Islet precursor cell (in vitro differentiated cells): ENCODE measurements around the gene PLCE1.
A peak's percentile ranks its signal among the peaks of the same experiment; 100 is the strongest.

Experiments
- DNase-seq: peaks from one replicate; pipeline ENCODE4 v3.0.0-alpha.2; 2018

Gene PLCE1

DNA sequence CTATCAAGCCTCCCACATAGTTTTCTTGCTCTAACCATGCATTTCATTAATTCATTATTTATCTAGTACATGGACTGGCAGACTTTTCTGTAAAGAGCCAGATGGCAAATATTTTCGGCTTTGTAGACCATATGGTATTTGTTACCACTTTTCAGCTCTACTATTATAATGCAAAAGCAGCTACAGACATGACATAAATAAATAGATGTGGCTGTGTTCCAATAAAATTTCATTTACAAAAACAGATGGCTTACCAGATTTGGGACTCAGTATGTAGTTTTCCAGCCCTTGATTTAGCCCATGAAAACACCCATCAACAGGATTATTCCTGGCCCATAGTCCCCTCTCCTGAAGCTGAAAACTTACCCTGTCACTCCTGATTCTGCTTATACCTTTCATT is 32.1 kb downstream of the PLCE1 start:
- no peak for DNase-seq

GRCh38 chr10:94027197-94027596 is 33.5 kb downstream of the PLCE1 start:
- DNase-seq = no peak

DNA sequence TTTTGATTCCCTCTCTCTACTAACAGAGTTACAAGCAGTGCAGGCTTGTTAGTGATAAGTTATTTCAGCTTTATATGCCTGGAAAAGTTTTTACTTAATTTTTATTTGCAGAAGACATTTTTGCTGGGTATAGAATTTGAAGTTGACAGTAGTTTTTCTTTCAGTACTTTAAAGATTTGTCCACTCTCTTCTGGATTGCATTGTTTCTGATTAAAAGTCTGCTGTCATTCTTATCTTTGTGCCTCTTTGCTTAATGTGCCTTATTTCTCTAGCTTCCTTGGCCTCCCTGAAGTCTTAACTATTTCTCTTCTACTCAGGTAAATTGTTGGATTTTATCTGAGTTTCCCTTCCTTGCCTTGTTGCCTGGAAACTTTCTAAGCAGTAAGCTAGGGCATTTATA is 36.2 kb downstream of the PLCE1 start:
- no peak for DNase-seq

- DNase-seq = no peak
Observed at GRCh38 chr10:94035982-94036765, 42.4 kb downstream of the PLCE1 start.

DNA sequence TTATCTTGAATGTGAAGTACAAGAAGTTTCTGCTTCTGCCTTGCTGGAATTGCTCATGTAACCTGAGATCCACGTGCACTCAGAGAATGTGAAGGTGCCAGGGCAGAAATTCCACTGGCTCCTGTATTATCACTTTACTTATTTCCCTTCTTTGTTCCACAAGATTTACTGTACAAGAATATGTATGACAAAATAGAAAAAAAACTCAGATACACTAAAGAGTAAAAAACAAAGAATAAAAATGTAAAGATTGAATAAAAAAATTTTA is 43.0 kb downstream of the PLCE1 start:
- DNase-seq = no peak

- DNase-seq = no peak
Observed at GRCh38 chr10:94037286-94037685, 43.6 kb downstream of the PLCE1 start.

DNA sequence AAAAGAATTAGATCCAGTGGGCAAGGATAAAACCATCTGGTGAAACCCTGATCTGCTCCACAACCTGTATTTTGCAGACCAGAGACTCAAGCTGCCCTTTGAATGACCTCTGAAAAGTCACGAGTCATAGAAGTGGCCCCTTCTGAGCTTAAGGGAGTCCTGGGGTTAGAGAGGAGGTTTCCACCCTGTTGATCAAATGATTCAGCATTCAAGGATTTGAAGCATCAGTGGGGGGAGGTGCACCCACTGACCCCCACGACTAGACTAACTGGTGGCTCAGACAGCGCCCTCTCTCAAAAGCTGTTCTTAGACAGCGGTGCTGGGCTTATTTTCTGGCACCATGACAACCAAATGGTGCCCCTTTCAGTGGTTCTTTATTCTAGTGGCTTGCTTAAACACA is 44.3 kb downstream of the PLCE1 start:
- DNase-seq = peak; percentile 57

DNA sequence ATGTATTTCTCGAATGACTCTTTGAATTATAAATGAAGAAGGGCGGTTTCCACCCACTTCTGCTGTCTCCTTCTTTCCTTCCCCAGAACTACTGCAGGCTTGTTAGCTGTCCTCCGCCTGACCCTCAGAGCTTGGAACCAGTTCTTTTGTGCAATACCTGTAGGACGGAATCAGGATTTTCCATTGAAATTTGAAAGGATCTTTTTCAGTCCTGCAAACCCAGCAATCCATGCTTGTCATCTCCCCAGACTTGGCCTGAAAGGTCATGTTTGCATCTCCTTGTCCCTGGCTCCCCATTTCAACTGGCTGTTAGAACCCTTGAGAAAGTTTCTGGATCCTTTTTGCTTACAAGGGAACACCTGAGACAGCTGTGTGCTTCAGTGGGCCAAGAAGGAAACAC is 47.5 kb downstream of the PLCE1 start:
- DNase-seq = no peak

DNA sequence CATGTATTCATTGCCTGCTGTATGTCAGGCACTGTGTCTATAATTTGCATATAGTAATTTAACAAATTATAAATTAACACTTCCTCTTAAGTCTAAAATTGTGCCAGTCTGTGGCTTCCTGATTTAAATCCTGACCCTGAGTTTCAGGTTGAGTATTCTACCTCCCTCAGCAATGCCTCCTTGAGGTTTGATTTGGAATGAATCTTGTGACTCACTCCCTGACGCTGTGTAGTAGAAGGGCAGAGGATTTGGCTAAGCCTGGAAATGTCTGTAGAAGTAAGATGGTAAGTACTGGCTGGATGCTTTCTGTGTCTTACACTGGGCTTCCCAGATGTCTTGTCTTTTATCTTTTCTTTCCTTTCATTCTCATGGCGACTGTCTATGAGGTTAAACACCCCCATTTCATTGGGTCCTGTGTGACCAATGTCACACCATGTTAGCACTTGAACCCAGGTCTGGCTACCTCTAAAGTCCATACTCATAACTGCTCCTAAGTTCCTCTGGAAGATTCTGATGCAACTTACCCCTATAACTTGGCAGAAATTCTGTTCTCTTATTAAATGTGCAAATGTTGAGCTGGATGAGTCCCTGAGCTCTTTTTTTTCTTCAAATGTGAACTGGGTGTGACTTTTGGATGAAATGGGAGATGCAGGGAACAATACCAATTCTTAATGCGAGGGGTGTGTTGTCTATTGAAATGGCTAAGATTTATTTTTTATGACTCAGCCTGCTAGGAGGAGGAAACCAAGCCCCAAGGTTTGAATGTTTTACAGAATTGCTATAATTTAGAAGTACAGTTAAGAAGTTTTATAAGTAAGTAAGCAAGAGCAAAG is 48.5 kb downstream of the PLCE1 start:
- peak; percentile 57 for DNase-seq

DNA sequence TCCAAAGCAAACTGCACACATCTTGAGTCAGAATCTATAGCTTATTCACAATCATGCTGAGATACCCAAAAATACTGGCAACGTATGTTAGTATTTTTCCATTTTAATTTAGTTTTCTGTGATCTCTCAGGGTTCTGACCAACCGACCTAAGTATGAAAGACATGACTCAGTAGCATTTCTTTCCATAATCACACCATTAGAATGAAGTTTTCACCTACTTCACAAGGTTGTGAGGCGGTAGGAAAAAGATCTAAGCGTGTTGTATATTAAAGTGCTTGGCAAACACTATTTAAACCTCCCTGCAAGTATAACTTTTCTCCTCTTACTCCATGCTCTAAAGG is 49.1 kb downstream of the PLCE1 start:
- no peak for DNase-seq
